Psoas muscle (tissue), 8 donors: ENCODE data around the gene VARS2. TPM values are rescaled to one million over a fixed set of nuclear protein-coding genes. Genes with fewer than 3 reads are reported as not detected.
"Not testable (repeated sequence)": the region's sequence is repeated elsewhere in the genome, so short reads cannot be mapped to it uniquely, and the experiment has no call there.

Experiments
- ATAC-seq, 4 donors: fragments of 200-7000 bp; cut with Tn5 transposase; one replicate each; pipeline ENCODE4 v1.9.1; 2020; ENCODE audit warnings: moderate library complexity in 3 of 4, mild to moderate bottlenecking in 2 of 4
- DNase-seq, 2 donors: peaks; one replicate each; pipeline ENCODE4 v3.0.0-alpha.2; 2020
- H3K27ac ChIP-seq: fragments of 200-600 bp; one replicate; pipeline ENCODE4 v1.8.0; 2022
- H3K27me3 ChIP-seq, 3 donors: fragments of 200-600 bp in 1 of 3; one replicate each; pipeline versions ENCODE4 v1.6.1 to v1.8.0; 2013 to 2022; ENCODE audit warnings: low read length in 2 of 3, mild to moderate bottlenecking in 2 of 3, moderate library complexity in 1 of 3; ENCODE audit not compliant: insufficient read depth in 3 of 3
- H3K36me3 ChIP-seq, 2 donors: fragments of 200-600 bp in 1 of 2; one replicate each; pipeline versions ENCODE4 v1.6.1 to v1.8.0; 2013 to 2022; ENCODE audit warnings: low read depth in 1 of 2, mild to moderate bottlenecking in 1 of 2, moderate library complexity in 1 of 2; ENCODE audit not compliant: insufficient read depth in 1 of 2
- H3K4me1 ChIP-seq: fragments of 200-600 bp; one replicate; pipeline ENCODE4 v1.8.0; 2022
- H3K4me3 ChIP-seq: fragments of 200-600 bp; one replicate; pipeline ENCODE4 v1.8.0; 2022; ENCODE audit warnings: mild to moderate bottlenecking
- H3K9me3 ChIP-seq: fragments of 200-600 bp; one replicate; pipeline ENCODE4 v1.8.0; 2022
- CTCF ChIP-seq: fragments of 200-600 bp; IDR thresholded peaks from one replicate; pipeline ENCODE4 v1.8.0; 2022; ENCODE audit warnings: antibody characterized with exemption
- WGBS, 3 donors: extraction: QIAGEN DNeasy Blood & Tissue Kit; methylation state at CpG; one replicate each; pipeline versions ENCODE4 v1.1.6 to v1.1.7; 2013; 5-methylcytosine and 5-hydroxymethylcytosine counted together
- intact Hi-C, 2 donors: fragments of 100-400 bp; cut with DNase I; formaldehyde crosslinking; loops; one replicate each; pipeline versions ENCODE4 v1.11.0 to v1.14.2; 2022
- long read RNA-seq, 2 donors: library from polyadenylated mRNA; unstranded; transcript quantifications; one replicate each; pipeline ENCODE4 v2.0.0, GENCODE V29; 2021
- polyA plus RNA-seq, 3 donors: library from polyadenylated mRNA; stranded (reverse); fragments of 200-250 nt; gene quantifications; one replicate each; pipeline ENCODE4 v1.2.3, GENCODE V29; 2013
- total RNA-seq, 4 donors: library from RNA; stranded (reverse); fragmentation: NEBNext Ultra II Directional in 2 of 4; extraction: Animal tissue kit (Norgen Biotek cat#: 25700) in 2 of 4; gene quantifications; one replicate each; pipeline versions ENCODE4 v1.2.1 to v1.2.4, GENCODE V29; 2021 to 2023
- donor health status: healthy with polysubstance abuse.
- donor health status: DM: no; HTN: no; CAD: no; lungs with moderate emphysema.
- donor health status: Bipolar disorder and iron deficiency.
- donor health status: healthy.
- donor health status: DM: yes; HTN: yes; CAD: no.
- donor health status: DM: no; HTN: no; CAD: no.
- donor health status: DM: no; HTN: no; CAD: no.
- donor health status: DM: yes; HTN: yes; CAD: no.

Gene VARS2
- 10 to 100 TPM; 25.8 to 36.6 (median 28.2) TPM for total RNA-seq
- polyA plus RNA-seq: 10 to 100 TPM; 11.4 to 22.6 (median 13.9) TPM
- long read RNA-seq, donor 1, partial matches to known transcripts: 16 of 28 reads
- long read RNA-seq, donor 1, other reads (novel, unspliced or antisense): 12 of 28 reads
- long read RNA-seq, donor 2, full-length matches to known transcripts: 3 of 26 reads
- long read RNA-seq, donor 2, partial matches to known transcripts: 14 of 26 reads
- long read RNA-seq, donor 2, other reads (novel, unspliced or antisense): 9 of 26 reads

DNA sequence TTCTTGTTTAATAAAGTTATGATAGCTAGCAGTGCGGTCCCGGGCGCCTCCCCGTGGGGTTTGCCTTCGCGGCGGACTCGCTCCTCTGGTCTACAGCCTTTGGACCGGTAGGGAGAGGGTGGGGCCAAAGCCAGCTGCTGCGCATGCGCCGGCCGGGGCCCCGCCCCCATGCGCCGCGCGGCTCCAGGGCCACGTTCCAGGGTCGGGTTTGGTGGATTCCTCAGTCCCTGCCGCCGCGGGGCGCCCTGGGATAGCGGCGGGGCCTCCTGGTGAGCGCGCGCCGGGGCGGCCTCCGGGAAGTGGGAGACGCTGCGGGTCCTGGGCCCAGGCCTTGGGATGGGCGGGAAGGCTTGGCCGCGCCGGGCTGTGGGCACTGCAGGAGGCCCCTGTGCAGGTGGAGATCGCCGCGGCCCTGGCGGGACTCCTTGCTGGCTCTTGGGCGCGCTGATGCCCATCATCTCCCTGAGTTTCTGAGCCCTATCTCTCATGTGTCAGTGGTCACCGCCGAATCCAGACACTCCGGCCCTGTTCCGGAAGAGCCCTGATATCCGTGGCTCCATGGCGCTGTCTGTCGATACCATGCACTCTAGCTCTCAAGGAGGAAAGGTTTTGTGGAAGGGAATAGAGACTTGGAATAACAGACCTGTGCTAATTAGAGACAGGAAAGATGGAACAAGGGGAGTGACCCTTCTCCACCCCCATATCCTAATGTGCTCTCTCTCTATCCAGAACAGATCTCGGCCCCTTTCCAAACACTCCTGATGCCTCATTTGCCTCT is at the start of gene VARS2:
Gene VARS2, plus strand, starts transcription at position 163 of the 778 bp plus-strand sequence. Its CDS starts 599 bp downstream, at position 762.
- ATAC-seq: peak; percentile 93 to 97 (median 96)
- Histone ChIP-seq H3K4me3 (peak within 1 kb of the TSS; percentile 75), H3K27me3 (no peaks in the 10 kb centered on the region), H3K36me3 (peaks cover 4 to 67% of the 10 kb centered on the region in 2 donors), H3K27ac (peak within 1 kb of the TSS; percentile 92), H3K9me3 (no peaks in the 10 kb centered on the region), H3K4me1 (peaks cover 23% of the 10 kb centered on the region)
- peak; percentile 91 to 95 for DNase-seq
- WGBS, 3 donors: 0 to 1% (median 1%) methylated on average over 45 to 52 of the region's 52 CpGs
- intact Hi-C loops: loop anchor here (2.0 to 10.0 kb wide), 4 partner anchors 131 to 173 kb away; no protein-coding TSS in a partner anchor
- peak; percentile 42 for TF ChIP-seq CTCF

- Histone ChIP-seq H3K27me3 (no peaks in the 10 kb centered on the region), H3K9me3 (peaks cover 9% of the 10 kb centered on the region), H3K27ac (no peak overlapping the region), H3K4me1 (no peaks in the 10 kb centered on the region), H3K36me3 (no peaks in the 10 kb centered on the region), H3K4me3 (no peak overlapping the region)
- 79 to 91% (median 79%) methylated on average over 4 of the region's 4 CpGs for WGBS, 3 donors
- intact Hi-C loops: no loop called here
- no peak for TF ChIP-seq CTCF
- ATAC-seq: no peak
- no peak for DNase-seq
Observed at GRCh38 chr6:30864325-30864724, 49.7 kb upstream of the VARS2 start.

GRCh38 chr6:30869241-30869749 is 44.7 kb upstream of the VARS2 start:
- ATAC-seq, H3K36me3 ChIP-seq, intact Hi-C loops, DNase-seq, H3K4me3 ChIP-seq, H3K9me3 ChIP-seq, H3K27me3 ChIP-seq, H3K27ac ChIP-seq, H3K4me1 ChIP-seq: not testable (repeated sequence)
- 75 to 79% (median 78%) methylated on average over 12 of the region's 12 CpGs for WGBS, 3 donors

DNA sequence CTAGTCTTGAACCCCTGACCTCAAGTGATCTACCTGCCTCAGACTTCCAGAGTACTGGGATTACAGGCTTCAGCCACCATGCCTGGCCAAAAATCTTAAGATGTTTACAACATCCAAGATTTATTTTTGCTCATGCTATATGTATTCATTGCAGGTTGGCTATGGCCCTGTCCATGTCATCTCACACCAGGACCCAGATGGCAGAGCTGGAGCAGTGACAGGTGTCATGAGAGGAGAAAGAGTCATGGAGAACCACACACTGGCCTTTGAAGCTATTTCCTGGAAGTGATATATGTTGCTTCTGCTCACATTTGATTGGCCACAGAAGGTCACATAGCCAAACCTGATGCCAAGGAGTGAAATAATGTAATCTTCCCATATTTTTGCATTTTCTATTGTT is 43.5 kb upstream of the VARS2 start:
- no peak overlapping the region for H3K27ac ChIP-seq
- no peaks in the 10 kb centered on the region for H3K4me1 ChIP-seq
- no peaks in the 10 kb centered on the region for H3K36me3 ChIP-seq
- DNase-seq (no peak), ATAC-seq (no peak)
- intact Hi-C loops: no loop called here
- no peaks in the 10 kb centered on the region for H3K27me3 ChIP-seq
- H3K4me3 ChIP-seq: no peak overlapping the region
- H3K9me3 ChIP-seq: peaks cover 9% of the 10 kb centered on the region
- no peak for TF ChIP-seq CTCF

GRCh38 chr6:30871592-30872183 is 42.4 kb upstream of the VARS2 start:
- Histone ChIP-seq H3K4me3 (no peak overlapping the region), H3K27ac (no peak overlapping the region), H3K4me1 (peaks cover 9% of the 10 kb centered on the region), H3K9me3 (peaks cover 9% of the 10 kb centered on the region), H3K36me3 (no peaks in the 10 kb centered on the region), H3K27me3 (no peaks in the 10 kb centered on the region)
- WGBS, 3 donors: 79 to 85% (median 84%) methylated on average over 4 of the region's 4 CpGs
- DNase-seq (no peak), ATAC-seq (no peak)
- intact Hi-C loops: no loop called here
- no peak for TF ChIP-seq CTCF
